Measurements from ENCODE around the gene RFC2. TPM values are rescaled to one million over a fixed set of nuclear protein-coding genes. Genes with fewer than 3 reads are reported as not detected.
"Not testable (repeated sequence)": the region's sequence is repeated elsewhere in the genome, so short reads cannot be mapped to it uniquely, and the experiment has no call there.

RFC2 gene
- total RNA-seq, 1 donor from 2014 or later: 17.6 TPM

DNA sequence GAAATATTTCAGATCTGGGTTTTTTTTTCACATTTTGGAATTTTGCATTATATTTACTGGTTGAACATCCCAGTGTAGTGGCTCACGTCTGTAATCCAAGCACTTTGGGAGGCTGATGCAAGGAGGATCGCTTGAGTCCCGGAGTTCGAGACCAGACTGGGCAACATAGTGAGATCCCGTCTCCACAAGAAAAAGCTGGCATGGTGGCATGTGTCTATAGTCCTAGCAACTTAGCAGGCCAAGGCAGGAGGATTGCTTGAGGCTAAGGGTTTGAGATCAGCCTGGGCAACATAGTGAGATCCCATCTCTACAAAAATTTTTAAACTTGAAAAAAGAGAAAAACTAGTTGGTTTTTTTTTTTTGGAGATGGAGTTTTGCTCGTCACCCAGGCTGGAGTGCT lies 6.0 kb downstream of the RFC2 start:
- no peak for DNase-seq

DNA sequence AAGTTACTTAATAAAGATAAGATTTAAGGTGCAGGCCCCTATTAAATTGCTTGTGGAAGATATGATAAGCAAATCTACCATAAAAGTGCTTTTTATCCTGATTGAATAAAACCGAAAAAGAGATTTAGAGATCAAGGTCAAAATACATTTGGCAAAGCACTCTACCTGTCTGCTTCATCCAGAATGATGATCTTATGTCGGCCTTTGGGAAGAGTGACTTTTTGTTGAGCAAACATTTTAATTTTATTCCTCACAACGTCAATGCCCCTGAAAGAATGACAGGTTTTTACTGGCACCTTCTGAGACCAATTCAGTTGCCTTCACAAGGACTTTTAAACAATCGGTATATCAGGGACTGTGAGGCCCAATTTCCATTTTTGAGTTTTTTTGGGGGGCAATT lies 7.7 kb downstream of the RFC2 start:
- no peak for DNase-seq

DNA sequence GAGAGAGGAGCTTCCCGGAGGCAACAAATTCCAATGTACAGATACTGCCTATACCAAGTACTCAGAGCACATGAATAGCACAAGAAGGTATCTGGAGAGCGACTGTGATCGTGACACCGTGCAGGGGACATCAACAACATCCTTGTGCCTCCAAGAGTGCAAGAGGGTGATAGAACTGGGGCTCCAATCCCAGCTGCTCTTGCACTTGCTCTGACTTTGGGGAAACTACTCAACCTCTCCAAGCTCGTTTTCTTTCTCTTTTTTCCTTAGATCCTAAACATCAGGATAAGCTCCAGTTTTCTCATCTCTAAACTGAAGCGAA lies 12.1 kb downstream of the RFC2 start:
- DNase-seq: no peak

DNA sequence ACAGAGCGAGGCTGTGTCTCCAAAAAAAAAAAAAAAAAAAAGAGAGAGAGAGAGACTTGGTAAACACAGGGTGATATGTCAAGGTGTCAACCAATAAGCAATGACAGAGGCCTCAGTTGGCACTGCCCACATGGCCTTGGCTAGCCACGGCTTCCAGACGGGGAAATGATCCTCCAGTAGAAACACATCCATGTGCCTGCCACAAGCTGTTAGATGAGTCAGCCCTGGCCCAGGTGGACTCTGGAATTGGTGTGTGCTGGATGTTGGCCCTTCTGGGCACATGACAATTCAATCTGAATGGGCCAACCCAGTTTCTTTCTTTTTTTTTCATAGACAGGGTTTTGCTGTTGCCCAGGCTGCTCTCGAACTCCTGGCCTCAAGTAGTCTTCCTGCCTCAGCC lies 13.7 kb downstream of the RFC2 start:
- no peak for DNase-seq

DNA sequence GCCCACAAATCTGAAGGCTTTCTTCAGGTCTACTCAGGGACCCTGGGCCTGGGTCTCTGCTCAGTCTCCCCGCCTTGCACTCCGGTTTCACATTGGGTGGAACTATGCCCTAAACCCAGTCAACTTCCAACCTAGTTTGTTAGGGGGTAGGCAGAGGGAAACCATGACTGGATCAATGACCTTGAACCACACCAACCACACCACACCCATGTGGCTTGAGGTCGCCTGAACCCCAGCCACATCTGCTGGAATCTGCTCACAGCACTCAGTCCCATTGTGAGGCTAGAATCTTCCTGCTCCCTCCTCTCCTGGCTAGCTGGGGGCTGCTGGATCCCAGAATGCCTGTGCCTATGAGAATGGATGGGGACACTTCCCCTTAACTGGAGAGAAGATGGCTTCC lies 17.9 kb downstream of the RFC2 start:
- no peak for DNase-seq

DNA sequence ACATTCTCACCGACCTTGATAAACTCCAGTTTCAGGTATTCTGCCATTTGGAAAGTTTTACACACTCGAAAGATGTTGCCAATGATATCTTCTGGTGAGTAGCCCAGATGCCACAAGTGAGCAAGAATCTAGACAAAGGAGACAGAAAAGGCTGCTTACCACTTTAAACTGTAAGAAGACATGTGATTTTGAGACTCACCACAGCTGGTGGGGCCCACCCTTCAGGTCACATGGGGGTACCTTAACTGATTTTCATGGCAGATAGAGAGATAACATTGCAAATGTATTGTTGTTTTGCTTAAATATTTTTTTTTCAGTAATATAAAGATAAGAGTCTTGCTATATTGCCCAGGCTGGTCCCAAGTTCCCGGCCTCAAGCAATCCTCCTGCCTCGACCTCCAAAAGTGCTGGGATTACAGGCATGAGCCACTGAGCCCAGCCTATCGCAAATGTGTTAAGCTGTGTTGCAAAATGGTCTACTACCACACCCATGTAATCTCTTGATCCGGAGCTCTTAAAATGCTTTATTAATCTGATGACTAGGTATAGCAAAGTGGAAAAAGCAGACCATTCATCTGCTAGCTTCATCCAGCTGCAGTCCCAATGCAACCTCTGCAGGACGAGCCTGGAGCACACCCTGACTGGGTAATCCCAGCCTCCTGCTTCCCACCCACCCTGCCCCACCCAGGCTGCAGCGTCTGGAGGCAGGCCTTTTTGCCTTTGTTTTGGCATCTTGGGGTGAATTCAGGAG lies 18.5 kb downstream of the RFC2 start:
- no peak for DNase-seq

DNA sequence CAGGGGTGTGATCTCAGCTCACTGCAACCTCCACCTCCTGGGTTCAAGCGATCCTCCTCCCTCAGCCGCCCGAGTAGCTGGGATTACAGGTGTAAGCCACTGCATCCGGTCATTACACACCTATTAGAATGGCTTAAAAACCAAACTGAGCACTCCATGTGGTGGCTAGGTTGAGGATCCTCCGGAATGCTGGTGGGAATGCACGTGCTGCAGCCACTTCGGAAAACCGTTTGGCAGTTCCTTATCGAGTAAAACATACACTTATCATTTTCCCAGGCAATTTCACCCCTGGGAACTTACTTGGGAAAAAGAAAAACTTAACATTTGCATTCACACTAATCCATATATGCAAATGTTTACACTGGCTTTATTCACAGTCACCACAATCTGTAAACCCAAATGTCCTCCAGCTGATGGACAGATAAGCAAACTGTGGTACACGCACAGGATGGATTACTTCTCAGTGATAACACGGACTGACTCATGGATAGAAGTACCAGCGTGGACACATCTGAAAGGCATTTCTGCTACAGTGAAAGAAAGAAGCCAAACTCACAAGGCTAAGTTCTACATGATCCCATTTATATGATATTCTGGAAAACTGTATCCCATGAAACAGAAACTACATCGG lies 20.4 kb downstream of the RFC2 start:
- DNase-seq: no peak

DNA sequence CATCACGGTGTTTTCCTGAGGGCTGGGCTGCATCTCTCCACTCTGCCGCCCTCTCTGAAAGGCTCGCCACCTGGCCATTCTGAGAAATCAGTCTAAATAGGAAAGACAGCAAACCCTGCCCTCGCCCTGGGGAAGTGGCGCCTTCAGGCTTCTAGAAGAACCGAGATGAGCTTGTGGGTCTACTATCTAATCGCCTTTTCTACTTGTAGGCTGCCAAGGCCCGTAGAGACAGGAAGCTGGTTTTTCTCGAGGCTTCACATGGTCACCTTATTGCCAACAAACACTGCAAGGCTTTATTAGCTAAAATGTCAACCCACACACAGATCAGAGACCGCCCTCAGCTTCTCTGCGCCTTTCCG lies 23.0 kb downstream of the RFC2 start:
- DNase-seq: no peak

DNA sequence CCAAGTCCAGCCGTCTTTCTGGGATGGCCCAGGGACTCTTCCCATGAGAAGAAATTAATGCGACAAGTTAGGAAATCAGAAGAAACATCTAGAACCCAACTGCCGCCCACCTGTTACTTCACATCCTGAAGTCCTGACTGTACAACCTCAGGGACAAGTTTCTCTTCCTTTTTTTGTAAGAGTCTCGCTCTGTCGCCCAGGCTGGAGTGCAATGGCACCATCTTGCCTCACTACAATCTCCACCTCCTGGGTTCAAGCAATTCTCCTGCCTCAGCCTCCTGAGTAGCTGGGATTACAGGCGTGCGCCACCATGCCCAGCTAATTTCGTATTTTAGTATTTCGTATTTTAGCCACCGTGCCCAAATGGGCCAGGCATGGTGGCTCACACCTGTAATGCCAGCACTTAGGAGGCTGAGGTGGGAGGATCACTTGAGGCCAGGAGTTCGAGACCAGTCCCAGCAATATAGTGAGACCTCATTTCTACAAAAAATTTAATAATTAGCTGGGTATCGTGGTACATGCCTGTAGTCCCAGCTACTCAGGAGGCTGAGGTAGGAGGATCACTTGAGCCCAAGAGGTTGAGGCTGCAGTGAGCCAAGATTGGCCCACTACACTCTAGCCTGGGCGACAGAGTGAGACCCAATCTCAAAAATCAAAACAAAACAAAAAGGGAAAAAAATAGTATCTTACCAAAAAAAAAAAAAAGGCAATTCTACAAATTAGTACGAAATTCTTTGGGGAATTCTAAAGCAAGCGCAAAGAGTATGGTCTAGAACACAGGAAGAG lies 23.6 kb downstream of the RFC2 start:
- no peak for DNase-seq

DNA sequence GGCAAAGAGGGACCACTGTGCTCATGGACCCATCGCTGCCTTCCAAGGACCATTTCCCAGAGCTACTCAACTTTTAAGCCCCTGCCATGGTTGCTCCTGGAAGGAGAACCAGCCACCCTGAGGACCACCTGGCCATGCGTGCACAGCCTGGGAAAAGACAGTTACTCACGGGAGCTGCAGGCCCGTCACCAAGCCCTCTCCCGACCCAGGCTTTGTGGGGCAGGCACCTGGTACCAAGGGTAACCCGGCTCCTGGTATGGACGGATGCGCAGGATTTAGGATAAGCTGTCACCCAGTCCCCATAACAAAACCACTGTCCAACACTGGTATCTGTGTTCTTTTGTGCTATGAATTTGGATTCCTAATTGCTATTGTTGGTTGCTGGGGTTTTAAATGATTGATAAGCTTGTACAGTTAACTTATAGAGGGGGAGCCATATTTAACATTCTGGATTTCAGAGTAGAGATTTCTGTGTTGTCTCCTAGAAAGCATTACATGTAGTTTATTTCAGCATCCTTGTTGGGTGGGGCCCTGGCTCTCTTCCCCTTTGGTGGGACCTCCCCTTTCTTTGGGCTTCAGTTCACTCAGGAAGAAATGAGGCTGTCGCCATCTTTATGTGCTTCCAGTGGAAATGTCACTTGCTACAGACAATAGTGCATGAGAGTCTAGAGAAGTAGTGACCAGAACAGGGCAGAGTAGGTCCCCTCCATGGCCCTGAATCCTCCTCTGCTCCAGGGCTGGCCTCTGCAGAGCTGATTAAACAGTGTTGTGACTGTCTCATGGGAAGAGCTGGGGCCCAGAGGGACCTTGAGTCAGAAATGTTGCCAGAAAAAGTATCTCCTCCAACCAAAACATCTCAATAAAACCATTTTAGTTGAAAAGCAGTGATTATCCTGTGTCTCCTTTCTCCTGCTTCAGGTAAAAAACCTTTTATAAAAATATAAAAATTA lies 25.0 kb downstream of the RFC2 start:
- no peak for DNase-seq

DNA sequence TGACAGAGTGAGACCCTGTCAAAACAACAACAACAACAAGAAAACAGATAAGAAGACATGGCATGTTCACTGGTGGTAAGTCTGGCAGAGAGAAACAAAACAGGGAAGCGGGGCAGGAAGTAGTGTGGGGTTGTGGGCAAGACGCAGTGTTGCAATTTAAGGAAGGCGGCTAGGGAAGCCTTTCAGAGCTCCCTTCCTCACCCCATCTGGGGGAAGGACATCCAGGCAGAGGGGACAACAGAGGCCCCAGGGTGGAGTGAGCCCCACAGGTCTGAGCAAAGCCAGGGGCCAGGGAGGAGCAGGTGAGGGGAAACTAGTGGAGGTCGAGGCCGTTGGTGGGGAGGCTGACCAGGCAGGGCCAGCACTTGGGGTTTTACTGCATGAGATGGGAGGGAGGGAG lies 27.6 kb downstream of the RFC2 start:
- DNase-seq: no peak

DNA sequence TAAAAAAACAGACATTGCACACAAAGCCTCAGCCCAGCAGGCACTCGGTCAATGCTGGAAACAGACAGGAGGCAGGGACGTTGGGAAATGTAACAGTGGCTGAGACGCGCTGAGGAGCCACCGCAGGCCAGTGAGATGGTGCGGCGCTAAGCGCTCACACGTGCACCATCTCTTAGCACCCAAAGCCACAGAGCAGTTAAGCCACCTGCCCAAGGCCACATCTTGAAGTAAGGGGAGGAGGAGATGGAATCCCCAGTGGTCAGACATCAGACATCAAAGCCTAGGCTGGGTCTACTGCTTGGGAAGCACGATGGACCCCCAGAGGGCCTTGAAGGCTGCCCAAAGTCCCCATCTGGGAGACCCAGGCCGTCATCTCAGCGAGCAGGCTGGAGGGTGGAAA lies 28.8 kb downstream of the RFC2 start:
- DNase-seq: no peak

DNA sequence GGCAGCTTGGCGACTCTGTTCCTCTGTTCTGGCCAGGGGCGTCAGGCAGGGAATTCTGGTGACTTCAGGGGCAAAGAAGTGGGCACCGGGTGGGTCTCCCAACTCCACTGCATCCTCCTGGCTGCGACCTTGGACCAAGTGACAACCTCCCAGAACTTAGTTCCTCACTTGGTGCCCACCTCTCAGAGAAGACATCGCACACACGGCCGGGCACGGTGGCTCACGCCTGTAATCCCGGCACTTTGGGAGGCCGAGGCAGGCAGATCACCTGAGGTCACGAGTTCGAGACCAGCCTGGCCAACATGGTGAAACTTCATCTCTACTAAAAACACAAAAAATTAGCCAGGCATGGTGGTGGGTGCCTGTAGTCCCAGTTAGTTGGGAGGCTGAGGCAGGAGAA lies 29.3 kb downstream of the RFC2 start:
- DNase-seq: not testable (repeated sequence)

DNA sequence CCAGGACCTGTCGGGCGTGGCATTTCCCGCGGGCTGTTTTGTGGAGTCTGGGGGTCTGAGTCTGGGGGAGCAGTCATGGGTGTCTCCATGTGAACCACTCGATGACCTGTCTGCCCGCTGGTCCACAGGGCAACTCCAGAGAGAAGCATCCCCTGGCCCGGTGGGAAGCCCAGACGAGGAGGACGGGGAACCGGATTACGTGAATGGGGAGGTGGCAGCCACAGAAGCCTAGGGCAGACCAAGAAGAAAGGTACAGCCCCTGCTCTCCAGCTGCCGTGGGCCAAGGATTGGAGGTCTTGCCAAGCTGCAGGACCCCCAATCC lies 29.7 kb downstream of the RFC2 start:
- no peak for DNase-seq

DNA sequence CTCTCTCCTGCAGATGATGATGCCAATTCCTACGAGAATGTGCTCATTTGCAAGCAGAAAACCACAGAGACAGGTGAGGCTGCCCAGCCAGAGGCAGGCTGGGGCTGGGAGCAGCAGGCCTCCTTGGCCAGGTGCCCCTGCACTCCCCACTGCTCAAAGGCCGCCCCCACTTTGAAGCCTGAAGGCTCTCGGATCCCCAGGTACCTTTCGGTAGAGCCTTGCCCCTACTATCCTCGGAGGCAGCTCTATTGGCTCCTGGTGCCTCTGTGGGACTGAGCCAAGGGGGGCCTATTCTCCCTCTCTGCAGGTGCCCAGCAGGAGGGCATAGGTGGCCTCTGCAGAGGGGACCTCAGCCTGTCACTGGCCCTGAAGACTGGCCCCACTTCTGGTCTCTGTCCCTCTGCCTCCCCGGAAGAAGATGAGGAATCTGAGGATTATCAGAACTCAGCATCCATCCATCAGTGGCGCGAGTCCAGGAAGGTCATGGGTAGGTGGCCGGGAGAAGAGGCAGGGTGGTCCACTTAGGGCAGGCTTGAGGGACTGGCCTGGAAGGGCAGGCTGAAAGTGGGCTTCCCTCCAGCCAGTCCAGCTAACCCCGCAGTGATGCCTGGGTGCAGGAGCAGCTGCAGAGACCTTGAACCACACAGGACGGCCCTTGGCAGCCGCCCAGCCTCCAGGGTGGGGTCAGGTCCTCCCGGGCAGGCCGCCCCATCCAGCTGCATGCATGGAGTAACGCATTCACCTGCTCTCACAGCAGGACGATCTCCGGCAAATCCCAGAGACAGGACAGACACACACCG lies 30.3 kb downstream of the RFC2 start:
- no peak for DNase-seq

DNA sequence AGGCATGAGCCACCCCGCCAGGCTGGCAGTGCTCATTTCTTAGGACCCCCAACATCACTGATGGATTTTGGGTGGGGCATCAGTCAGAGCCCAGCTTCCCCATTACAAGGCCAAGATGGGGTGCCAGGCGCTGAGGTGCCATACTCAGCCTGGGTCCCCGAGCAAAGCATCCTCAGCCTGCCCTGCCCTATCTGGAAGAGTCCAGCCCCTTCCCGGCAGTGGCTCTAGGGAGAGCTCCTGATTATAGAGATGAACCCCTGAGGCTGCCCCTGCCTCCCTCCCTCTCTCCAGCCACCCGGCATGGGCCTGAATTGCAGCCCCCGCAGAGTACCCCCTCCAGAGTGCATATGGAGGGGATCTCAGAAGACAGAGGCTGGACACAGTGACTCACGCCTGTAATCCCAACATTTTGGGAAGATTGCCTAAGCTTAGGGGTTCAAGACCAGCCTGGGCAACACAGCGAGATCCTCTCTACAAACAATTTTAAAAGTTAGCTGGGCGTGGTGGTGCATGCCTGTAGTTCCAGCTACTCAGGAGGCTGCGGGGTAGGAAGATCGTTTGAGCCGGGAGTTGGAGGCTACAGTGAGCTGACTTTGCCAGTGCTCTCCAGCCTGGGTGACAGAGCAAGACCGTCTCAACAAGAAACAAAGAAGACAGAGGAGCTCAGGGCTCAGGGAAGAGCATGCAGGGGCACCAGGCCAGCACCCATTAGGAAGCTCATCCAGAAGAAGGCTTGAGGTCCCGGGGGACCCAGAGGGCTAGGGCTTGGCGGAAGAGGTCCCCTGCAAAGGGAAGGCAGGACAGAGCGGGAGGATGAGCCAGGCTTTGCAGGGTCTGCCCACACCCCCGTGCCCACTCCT lies 31.1 kb downstream of the RFC2 start:
- DNase-seq: no peak

DNA sequence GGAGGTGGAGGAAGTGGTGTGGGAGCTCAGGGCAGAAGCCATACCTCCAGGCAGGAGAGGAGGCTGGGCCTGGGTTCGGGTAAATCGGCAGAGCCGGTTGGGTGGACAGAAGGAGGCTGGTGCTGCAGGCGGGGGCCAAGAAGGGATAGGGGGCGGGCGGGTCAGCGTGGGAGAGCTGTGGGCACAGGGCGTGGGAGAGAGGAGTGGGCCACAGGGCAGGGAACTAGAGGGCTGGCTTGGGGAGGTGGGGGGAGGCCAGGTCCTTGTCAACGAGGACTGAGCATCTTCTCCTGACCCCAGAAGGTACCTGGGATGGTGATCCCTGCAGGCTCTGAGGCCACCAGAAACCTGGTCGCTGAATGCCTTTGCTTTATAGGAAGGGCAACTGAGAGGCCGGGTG lies 32.5 kb downstream of the RFC2 start:
- no peak for DNase-seq

DNA sequence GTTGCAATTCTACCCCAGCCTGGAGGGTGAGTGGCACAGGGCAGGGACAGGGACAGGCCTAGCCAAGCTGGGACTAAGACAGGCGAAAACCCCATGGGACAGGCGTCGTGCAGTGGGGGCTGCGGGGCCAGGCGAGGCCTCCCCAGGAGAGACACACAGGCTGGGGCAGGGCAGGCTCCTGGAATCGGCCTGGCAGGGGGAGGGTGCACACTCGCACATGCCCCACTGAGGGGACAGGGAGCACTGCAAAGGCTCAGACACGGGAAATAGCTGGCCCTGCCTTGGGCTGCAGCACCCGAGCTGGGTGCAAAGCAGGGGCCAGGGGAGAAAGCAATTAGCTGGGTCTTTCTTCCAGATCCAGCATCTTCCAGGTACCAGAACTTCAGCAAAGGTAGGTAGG lies 34.0 kb downstream of the RFC2 start:
- no peak for DNase-seq

DNA sequence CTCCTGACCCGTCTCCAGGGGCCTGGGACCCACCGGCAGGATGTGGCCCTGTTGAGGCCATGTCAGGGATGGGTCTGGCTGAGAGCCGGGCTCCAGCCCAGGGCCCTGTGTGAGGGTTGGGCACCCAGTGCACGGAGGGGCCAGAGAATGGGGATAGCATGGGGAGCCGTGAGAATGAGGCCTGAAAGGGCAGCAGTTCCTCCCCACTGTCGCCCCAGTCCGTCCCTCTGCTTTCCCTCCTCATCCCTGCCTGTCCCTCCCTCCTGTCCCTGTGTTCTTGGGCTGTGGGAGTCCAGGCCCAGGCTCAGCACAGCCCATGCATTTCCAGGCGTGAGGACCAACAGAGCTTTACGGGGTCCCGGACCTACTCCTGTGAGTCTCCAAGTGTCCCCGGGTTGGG lies 34.8 kb downstream of the RFC2 start:
- DNase-seq: no peak

DNA sequence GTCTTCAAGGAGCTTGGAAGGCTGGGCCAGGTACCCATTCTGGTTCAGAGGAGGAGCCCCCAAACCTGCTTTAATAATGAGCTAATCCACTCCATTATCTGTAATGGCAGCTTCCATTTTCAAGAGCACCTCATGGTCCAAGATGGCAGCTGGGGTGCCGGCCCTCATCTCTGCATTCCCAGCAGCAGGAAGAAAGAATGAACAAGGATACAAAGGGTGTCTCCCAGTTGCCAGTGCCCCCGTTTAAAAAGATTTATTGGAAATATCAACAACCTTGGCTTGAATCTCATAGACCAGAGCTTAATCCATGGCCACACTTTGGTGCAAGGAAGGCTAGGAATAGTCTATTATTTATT lies 35.9 kb downstream of the RFC2 start:
- no peak for DNase-seq
